Effector CD8-positive, alpha-beta T cell (primary cell): ENCODE data around the gene PATJ.
"Not testable (repeated sequence)": the region's sequence is repeated elsewhere in the genome, so short reads cannot be mapped to it uniquely, and the experiment has no call there.

ENCODE experiments used
- DNase-seq: peaks from one replicate; lab custom pipeline; 2025; lab: John Stamatoyannopoulos, UW

Gene PATJ

DNA sequence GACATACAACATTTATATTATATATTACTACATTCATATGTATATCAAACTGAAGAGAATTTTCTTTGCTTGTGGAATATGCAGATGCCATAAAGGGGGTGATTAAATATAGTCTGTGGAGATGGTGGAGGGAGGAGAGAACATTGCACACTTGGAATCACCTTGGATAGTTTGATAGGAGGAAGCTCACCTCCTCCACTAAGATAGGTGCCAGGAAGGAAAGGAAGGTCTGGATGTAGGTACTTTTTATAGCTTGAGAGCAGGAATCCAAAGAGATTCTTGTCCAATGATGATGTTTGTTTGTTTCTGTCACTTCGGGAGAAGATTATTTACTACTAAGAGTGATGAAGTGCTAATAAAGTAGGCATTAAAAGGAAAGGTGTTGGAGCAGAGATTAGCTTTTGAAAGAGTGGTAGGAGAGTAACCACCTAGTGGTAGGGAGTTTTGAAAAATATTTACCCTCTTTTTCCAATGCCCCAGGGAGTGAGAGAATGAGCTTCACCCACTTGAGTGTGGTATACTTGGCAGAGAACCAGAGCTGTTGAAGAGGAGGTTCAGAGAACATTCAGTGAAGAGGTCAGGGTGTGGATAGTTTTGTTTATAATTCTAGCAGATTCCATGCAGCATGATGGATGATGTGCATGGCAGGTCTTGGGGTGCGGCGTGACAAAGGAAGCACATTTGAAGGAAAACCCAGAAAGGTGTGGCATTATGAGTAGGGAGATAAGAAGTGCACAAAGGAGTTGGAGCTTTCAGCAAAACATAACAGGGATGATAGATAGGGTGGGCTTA lies 145.0 kb downstream of the PATJ start:
- DNase-seq, result no peak

GRCh38 chr1:61887931-61888564 lies 145.8 kb downstream of the PATJ start:
- DNase-seq, result no peak

- DNase-seq, result no peak
These were observed 146.5 kb downstream of the PATJ start for GRCh38 chr1:61888808-61889207.

GRCh38 chr1:61890435-61890834 lies 148.2 kb downstream of the PATJ start:
- not testable (repeated sequence) for DNase-seq

- DNase-seq, result no peak
These were observed 150.7 kb downstream of the PATJ start for GRCh38 chr1:61892977-61893376.

DNA sequence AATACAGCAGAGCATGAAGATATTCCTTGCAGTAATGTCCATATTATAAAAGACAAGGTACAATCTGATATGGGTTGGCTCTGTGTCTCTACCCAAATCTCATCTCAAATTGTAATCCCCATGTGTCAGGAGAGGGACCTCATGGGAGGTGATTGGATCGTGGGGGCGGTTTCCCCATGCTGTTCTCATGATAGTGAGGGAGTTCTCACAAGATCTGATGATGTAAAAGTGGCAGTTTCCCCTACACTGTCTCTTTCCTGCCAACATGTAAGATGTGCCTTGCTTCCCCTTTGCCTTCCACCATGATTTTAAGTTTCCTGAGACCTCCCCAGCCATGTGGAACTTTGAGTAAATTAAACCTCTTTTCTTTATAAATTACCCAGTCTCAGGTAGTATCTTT lies 152.0 kb downstream of the PATJ start:
- DNase-seq, result not testable (repeated sequence)

- DNase-seq, result no peak
These were observed 152.9 kb downstream of the PATJ start for GRCh38 chr1:61895175-61895574.

DNA sequence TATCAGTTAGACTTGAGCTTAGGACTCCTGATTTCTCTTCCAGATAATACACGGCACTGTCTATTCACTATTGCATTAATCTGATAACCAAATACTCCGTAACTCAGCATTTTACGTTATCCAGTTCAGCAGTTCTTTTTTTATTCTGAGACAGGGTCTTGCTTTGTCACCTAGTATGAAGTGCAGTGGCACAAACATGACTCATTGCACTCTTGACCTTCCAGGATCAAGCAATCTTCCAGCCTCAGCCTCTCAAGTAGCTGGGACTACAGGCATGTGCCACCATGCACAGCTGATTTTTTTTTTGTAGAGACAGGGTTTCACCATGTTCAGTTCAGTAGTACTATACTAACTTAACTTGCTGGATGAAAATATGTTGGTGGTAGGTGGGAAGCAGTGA lies 156.4 kb downstream of the PATJ start:
- no peak for DNase-seq

DNA sequence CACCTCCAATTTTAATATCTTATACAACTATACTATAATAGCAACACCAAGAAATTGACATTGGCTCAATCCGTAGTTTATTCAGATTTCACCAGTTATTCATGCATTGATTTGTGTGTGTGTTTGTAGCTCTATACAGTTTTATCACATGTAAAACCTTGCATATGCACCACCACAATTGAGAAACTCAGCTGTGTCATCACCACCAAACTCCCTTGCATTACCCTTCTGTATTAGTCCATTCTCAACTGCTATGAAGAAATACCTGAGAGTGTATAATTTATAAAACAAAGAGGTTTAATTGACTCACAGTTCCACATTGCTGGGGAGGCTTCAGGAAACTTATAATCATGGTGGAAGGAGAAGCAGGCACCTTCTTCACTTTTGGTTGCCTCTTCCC lies 162.1 kb downstream of the PATJ start:
- DNase-seq, result no peak

DNA sequence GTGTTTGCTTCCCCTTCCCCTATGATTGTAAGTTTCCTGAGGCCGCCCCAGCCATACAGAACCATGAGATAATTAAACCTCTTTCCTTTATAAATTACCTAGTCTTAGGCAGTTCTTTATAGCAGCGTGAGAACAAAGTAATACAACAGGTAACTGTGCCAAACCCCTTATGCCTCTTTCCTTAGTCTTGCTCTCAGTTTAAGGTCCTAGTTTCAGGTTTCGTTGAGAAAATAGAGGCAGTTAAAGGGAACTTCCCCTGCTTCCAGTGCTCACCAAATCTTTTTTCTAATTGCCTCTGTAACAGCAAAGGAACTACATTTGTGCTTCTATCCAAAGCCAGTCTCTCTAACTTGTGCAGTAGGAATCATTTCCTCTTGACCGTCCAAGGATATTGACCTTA lies 164.8 kb downstream of the PATJ start:
- DNase-seq, result no peak

DNA sequence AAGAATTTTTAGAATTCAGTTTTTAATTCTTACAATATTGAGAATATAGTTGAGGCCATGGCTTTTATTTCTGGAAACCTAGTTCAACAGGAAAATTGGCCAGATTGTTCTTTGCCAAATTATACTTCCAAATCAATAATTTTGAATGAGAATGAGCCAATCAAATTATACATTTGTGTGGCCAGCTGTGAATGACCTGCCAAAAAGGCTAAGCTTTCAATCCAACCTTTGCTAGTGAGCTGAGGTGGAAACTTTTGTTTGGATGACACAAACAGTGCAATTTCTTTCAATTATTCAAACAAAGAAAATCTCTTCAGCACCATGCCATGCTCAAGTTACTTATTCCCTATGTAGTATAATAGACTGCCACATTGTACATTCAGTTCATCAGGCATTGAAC lies 167.8 kb downstream of the PATJ start:
- DNase-seq, result no peak

- no peak for DNase-seq
These were observed 172.7 kb downstream of the PATJ start for GRCh38 chr1:61914823-61915482.

DNA sequence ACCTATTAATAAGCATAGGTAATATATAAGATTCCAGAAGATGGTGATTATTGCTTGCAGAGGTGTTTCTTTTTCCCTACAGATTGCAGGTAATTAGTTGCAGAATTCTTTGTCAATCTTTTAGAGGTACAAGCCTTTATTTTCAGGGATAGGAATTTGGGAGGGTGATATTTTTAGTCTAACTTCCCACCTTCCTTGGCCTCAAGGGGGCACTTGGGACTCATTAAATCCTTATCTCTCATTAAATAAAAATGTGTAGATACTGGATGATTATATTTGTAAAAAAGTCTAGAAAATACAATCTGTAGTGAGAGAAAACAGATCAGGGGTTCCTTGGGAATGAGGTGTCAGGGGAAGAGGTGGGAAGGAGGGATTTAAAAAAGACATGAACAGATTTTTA lies 179.2 kb downstream of the PATJ start:
- DNase-seq, result no peak

- no peak for DNase-seq
These were observed 180.7 kb downstream of the PATJ start for GRCh38 chr1:61922950-61923480.

GRCh38 chr1:61925591-61926298 lies 183.5 kb downstream of the PATJ start:
- DNase-seq, result no peak

DNA sequence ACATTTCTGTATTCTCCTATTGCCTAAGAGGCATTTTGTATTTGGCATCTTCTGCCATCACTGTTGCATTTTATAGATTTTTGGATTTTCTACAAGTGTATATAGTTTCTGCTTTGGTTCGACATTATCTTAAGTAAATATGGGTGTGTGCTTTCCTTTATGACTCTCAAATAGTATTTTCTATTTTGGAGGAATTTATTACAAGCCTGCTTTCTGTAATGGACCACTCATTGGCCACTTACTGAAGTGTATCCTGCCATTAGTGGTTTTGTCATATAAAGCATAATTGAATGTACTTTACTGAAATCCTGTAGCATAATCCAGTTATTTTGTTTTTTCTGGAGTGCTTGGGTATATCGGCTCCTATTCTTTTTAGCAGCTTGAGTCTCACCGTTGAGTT lies 184.3 kb downstream of the PATJ start:
- no peak for DNase-seq

- DNase-seq, result no peak
These were observed 187.9 kb downstream of the PATJ start for GRCh38 chr1:61930116-61930645.

DNA sequence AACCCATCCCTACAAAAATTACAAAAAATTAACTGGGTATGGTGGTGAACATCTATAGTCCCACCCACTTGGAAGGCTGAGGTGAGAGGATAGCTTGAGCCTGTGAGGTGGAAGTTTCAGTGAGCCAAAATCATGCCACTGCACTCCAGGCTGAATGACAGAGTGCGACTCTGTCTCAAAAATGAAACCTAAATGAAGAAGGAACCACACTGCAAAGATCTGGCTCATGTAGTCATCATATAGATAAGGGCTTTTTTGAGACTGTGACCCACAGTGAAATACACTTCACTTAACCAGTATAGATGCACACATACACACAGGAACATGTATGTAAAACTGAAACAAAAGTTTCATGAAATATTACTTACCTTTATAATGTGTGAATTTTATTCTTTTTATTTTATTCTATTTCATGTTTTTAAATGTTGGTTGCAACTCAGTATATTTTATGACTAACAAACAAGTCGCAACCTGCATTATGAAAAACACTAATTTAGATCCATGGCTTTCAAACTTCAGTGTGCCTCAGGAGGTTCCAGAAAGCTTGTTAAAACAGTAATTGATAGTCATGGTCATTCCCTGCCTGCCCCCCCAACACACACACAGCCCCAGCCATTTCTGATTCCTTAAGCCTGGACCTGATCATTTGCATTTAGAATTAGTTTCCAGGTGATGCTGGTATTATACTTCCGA lies 189.5 kb downstream of the PATJ start:
- no peak for DNase-seq

DNA sequence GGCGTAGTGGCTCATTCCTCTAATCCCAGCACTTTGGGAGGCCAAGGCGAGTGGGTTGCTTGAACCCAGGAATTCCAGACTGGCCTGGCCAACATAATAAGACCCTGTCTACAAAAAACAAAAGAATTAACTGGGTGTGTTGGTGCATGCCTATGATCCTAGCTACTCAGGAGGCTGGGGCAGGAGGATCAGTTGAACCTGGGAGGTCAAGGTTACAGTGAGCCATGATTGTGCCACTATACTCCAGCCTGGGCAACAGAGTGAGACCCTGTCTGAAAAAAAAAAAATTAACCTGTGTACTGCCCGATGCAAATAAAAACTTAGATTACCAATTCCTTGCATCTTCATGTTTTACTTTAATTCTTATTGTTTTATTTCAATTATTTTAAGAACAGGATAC lies 193.2 kb downstream of the PATJ start:
- no peak for DNase-seq

GRCh38 chr1:61936839-61937238 lies 194.6 kb downstream of the PATJ start:
- no peak for DNase-seq

- DNase-seq, result no peak
These were observed 199.5 kb downstream of the PATJ start for GRCh38 chr1:61941794-61942193.
